Cardiac muscle cell (in vitro differentiated cells and primary cell): Measurements from ENCODE around the gene BAG3. TPM values are rescaled to one million over a fixed set of nuclear protein-coding genes. Genes with fewer than 3 reads are reported as not detected.

ENCODE experiments used
- DNase-seq, 2 donors: peaks; one replicate each; pipeline versions ENCODE4 v3.0.0 to v3.0.0-alpha.2; 2010 to 2017; ENCODE audit warnings: low read depth in 1 of 2, low spot score in 1 of 2
- H3K27ac ChIP-seq: fragments of 200-600 bp; sonication (generic); 2 replicates; pipeline ENCODE4 v1.5.1; 2016
- H3K27me3 ChIP-seq: fragments of 200-600 bp; sonication (generic); 2 replicates; pipeline ENCODE4 v1.6.0; 2016; ENCODE audit warnings: control low read depth
- H3K36me3 ChIP-seq: fragments of 200-600 bp; sonication (generic); 2 replicates; pipeline ENCODE4 v1.5.1; 2016; ENCODE audit warnings: control low read depth
- H3K4me1 ChIP-seq: fragments of 200-600 bp; sonication (generic); 2 replicates; pipeline ENCODE4 v1.8.1; 2017; ENCODE audit warnings: low read depth, mild to moderate bottlenecking, mixed run types
- H3K4me3 ChIP-seq: fragments of 200-600 bp; sonication (generic); 2 replicates; pipeline ENCODE4 v1.5.1; 2016; ENCODE audit warnings: mild to moderate bottlenecking
- H3K9me3 ChIP-seq: fragments of 200-600 bp; sonication (generic); 2 replicates; pipeline ENCODE4 v1.5.1; 2017; ENCODE audit warnings: low read depth, mild to moderate bottlenecking, control low read depth
- polyA plus RNA-seq: library from polyadenylated mRNA; unstranded; fragments of >200 nt; fragmentation: Nextera tagmentation; extraction: Ambion mirVana; gene quantifications from 2 replicates; pipeline ENCODE4 v1.2.1, GENCODE V29; 2016
- total RNA-seq: library from RNA; depleted of rRNA; stranded (reverse); fragments of >200 nt; gene quantifications from 2 replicates; pipeline ENCODE4 v1.2.3, GENCODE V29; 2016
- TF ChIP-seq, protein P1 (sequence below): IDR thresholded peaks from 2 replicates; pipeline ENCODE4 v1.5.1; 2012; ENCODE audit warnings: low read depth, mild to moderate bottlenecking, low read length

The BAG3 gene
- total and polyA plus RNA-seq, 2 experiments from 2014 or later, result 45.4 to 62.3 TPM

DNA sequence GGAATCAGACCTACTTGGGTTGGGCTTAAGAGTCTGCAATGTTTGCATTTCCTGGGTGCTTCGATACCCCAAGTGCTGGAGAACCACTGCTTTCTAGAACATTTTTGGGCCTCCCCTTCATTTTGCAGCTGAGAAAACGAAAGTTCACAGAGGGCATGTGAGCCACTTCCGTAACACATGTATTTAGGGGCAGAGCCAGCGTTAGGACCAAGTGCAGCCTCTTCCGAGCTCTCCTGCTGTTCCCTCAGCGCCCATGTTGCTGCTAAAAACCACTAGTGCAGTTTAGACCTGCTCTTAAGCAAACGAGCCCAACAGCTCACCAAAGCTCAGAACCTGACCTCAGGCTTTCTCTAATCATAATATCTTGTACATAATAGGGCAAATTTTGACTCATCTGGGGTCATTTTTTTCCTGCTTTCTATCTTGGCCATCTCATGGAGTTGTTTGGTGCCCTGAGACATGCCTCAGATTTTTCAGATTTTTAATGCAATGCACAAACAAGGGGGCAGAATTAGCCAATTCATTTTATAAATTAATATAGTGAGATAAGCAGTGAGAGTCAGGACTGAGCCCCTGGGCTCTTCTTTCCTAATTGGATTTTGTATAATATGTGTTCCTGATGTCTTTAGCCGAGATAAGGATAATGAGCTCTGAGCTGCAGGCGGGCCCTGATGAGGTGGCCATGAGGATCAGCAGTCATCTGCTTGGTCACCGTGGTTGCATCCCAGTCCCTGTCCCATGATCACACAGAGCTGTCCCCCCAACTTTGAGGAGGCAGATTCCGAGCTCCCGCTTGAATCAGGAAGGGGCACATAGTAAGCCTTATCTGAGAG, 12.9 kb downstream of the BAG3 start:
- H3K4me1 ChIP-seq, result peaks cover 44% of the 10 kb centered on the region
- H3K36me3 ChIP-seq, result no peaks in the 10 kb centered on the region
- TF ChIP-seq, protein P1, sequence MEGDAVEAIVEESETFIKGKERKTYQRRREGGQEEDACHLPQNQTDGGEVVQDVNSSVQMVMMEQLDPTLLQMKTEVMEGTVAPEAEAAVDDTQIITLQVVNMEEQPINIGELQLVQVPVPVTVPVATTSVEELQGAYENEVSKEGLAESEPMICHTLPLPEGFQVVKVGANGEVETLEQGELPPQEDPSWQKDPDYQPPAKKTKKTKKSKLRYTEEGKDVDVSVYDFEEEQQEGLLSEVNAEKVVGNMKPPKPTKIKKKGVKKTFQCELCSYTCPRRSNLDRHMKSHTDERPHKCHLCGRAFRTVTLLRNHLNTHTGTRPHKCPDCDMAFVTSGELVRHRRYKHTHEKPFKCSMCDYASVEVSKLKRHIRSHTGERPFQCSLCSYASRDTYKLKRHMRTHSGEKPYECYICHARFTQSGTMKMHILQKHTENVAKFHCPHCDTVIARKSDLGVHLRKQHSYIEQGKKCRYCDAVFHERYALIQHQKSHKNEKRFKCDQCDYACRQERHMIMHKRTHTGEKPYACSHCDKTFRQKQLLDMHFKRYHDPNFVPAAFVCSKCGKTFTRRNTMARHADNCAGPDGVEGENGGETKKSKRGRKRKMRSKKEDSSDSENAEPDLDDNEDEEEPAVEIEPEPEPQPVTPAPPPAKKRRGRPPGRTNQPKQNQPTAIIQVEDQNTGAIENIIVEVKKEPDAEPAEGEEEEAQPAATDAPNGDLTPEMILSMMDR, result no peak
- no peak for DNase-seq
- no peaks in the 10 kb centered on the region for H3K27me3 ChIP-seq
- no peak overlapping the region for H3K4me3 ChIP-seq
- H3K27ac ChIP-seq, result no peak overlapping the region
- H3K9me3 ChIP-seq, result no peaks in the 10 kb centered on the region

DNA sequence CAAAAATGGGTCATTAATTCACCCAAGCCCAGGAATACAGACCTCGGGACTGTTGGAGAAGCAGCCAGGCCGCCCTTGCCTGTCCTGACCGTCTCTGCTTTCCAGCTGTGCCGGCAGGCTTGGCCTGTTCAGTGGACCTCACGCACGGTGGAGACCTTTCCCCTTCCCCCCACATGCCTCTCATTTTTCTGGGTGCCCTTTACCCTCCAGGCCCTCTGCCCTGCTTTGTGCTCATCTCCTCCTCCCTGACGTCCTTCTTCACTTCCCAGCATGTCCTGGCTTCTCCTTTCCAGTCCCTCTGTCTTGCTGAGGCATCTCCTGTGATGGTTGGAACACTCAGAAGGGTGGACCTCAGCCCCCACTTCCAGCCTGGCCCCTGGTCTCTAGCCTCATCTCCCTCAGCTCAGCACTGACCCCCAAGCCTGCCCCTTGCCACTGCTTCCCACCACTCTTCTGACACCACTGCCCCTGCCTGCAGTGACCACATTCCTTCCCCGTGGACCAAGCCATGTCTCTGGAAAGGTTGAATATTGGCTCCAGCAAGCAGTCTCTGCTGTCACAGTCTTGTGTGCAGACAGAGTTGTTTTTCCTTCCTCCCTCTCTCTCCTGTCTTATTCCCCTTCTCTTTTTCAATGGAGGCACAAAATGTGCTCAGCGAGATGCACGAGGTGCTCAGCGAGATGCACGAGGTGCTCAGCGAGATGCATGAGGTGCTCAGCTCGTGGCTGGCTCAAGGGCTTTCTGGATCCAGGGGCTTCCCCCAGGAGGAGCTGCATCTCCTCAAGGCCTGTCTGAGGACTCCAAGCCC, 14.9 kb downstream of the BAG3 start:
- TF ChIP-seq, protein P1, result no peak
- Histone ChIP-seq H3K36me3 (peaks cover 6% of the 10 kb centered on the region), H3K27ac (peak overlapping the region; percentile 94), H3K4me1 (peaks cover 53% of the 10 kb centered on the region), H3K4me3 (no peak overlapping the region), H3K9me3 (no peaks in the 10 kb centered on the region), H3K27me3 (no peaks in the 10 kb centered on the region)
- peak in 1 of 2 donors; percentile 50 for DNase-seq

DNA sequence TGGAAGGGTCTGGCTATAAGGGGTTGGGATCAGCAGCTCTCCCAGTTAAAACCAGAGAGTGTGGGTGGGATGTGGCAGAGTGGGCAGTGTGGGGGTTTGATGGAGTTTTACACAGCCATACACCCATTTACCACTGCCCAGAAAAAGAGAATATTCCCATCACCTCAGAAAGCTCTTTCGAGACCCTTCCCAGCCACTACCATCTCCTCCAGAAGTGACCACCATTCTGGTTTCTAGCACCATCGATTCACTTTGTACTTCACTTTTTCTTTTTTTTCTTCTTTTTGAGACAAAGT, 15.5 kb downstream of the BAG3 start:
- no peaks in the 10 kb centered on the region for H3K9me3 ChIP-seq
- H3K4me3 ChIP-seq, result no peak overlapping the region
- peak overlapping the region; percentile 94 for H3K27ac ChIP-seq
- DNase-seq, result no peak
- H3K27me3 ChIP-seq, result no peaks in the 10 kb centered on the region
- H3K36me3 ChIP-seq, result peaks cover 12% of the 10 kb centered on the region
- H3K4me1 ChIP-seq, result peaks cover 53% of the 10 kb centered on the region
- TF ChIP-seq, protein P1, result no peak

DNA sequence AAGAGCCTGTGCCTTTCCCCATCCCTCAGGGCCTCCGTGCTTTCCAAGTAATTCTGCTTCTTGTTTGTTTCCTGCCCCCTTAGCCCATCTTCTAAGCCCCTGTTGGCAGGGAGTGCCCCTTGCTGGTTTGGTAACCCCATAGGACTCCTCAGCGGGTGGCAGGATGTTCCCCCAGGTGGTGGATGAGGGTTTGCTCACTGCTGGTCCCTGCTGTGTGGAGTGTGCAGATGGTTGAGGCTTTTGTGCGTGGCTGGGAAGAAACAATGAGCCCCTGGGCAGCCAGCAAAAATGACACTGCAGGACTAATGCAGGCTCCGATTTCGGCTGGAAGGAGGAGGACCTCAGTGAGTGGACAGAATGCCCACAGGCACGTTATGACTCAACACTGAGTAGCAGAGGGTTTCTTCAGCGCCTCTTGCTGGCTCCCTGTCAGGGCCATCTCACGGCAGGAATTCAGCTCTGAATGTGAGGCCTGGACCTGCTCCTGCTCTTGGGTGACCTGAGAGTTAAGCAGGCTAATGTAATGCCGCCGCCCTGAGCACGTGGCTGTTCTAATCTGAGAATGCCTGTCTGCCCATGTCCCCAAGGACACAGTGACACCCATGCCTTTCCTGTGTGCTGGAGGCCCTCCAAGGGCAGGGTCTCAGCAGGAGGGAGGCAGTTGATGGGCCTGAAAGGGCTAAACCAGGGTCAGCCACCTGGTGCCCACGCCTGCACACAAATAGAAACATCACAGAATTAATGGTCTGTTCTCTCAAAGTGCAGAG, 16.6 kb downstream of the BAG3 start:
- peaks cover 21% of the 10 kb centered on the region for H3K36me3 ChIP-seq
- TF ChIP-seq, protein P1, result no peak
- DNase-seq, result peak; percentile 93 to 94
- no peaks in the 10 kb centered on the region for H3K27me3 ChIP-seq
- H3K9me3 ChIP-seq, result no peaks in the 10 kb centered on the region
- peaks cover 53% of the 10 kb centered on the region for H3K4me1 ChIP-seq
- H3K4me3 ChIP-seq, result no peak overlapping the region
- peak overlapping the region; percentile 94 for H3K27ac ChIP-seq

DNA sequence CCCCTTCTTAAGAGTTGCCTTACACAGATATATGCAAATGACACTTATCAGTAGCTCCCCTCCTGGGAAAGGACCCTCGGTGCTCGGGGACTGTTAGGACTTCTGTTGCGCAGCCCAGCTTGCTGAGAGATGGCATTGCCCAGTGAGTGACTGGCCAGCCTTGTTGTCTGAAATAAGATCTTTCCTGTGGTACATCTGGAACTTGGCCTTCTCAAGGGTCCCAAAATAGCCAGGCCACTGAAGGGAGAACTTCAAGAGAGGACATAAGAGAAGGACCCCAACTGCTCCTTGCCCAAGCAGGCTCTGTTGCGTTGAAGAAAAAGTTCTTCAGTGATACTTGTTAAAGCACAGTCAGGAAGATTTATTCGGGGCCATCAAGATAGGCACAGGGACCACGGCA, 17.3 kb downstream of the BAG3 start:
- Histone ChIP-seq H3K27ac (peak overlapping the region; percentile 94), H3K27me3 (no peaks in the 10 kb centered on the region), H3K4me1 (peaks cover 53% of the 10 kb centered on the region), H3K36me3 (peaks cover 26% of the 10 kb centered on the region), H3K4me3 (no peak overlapping the region), H3K9me3 (no peaks in the 10 kb centered on the region)
- no peak for DNase-seq
- TF ChIP-seq, protein P1, result no peak
